Stimulated activated CD4-positive, alpha-beta T cell treated with anti-CD3 and anti-CD28 coated beads, Interleukin-15, amount 100 ng/mL, for 48 hours (primary cell): ENCODE measurements around the gene MRNIP.
A peak's percentile ranks its signal among the peaks of the same experiment; 100 is the strongest.
"Not testable (repeated sequence)": the region's sequence is repeated elsewhere in the genome, so short reads cannot be mapped to it uniquely, and the experiment has no call there.

Experiments used
- DNase-seq, 2 donors: peaks; one replicate each; pipeline ENCODE4 v3.0.0-alpha.2; 2020; ENCODE audit warnings: low read depth in 2 of 2

The MRNIP gene

GRCh38 chr5:179871533-179871932, 12.9 kb upstream of the MRNIP start:
- not testable (repeated sequence) for DNase-seq

- DNase-seq = no peak
Observed at GRCh38 chr5:179870952-179871351, 12.3 kb upstream of the MRNIP start.

GRCh38 chr5:179870403-179870903, 11.8 kb upstream of the MRNIP start:
- DNase-seq = no peak

- DNase-seq = no peak
Observed at GRCh38 chr5:179869641-179870402, 11.2 kb upstream of the MRNIP start.

GRCh38 chr5:179869101-179869500, 10.5 kb upstream of the MRNIP start:
- no peak for DNase-seq

- DNase-seq = no peak
Observed at GRCh38 chr5:179868541-179868940, 9.9 kb upstream of the MRNIP start.

- DNase-seq = no peak
Observed at GRCh38 chr5:179867476-179867875, 8.9 kb upstream of the MRNIP start.

- DNase-seq = no peak
Observed at GRCh38 chr5:179867079-179867465, 8.5 kb upstream of the MRNIP start.

GRCh38 chr5:179866241-179867078, 7.8 kb upstream of the MRNIP start:
- peak in 1 of 2 donors; percentile 9 for DNase-seq

GRCh38 chr5:179865491-179866240, 7.0 kb upstream of the MRNIP start:
- DNase-seq = no peak

- no peak for DNase-seq
Observed at GRCh38 chr5:179864686-179865085, 6.1 kb upstream of the MRNIP start.

GRCh38 chr5:179863449-179864085, 5.0 kb upstream of the MRNIP start:
- no peak for DNase-seq

GRCh38 chr5:179862891-179863290, 4.3 kb upstream of the MRNIP start:
- DNase-seq = no peak

- DNase-seq = no peak
Observed at GRCh38 chr5:179862296-179862695, 3.7 kb upstream of the MRNIP start.

GRCh38 chr5:179860301-179860700, 1.7 kb upstream of the MRNIP start:
- DNase-seq = no peak

GRCh38 chr5:179858241-179858585, 404 bp downstream of the MRNIP start:
- peak; percentile 18 to 43 for DNase-seq

GRCh38 chr5:179854356-179854755, 4.3 kb downstream of the MRNIP start:
- no peak for DNase-seq

GRCh38 chr5:179852993-179853547, 5.5 kb downstream of the MRNIP start:
- no peak for DNase-seq

GRCh38 chr5:179841621-179842020, 17.0 kb downstream of the MRNIP start:
- DNase-seq = no peak

GRCh38 chr5:179840766-179841165, 17.9 kb downstream of the MRNIP start:
- no peak for DNase-seq

- DNase-seq = no peak
Observed at GRCh38 chr5:179840321-179840720, 18.3 kb downstream of the MRNIP start.
